Sigmoid colon (tissue), 7 donors: Measurements from ENCODE around the gene C19orf67. TPM values are rescaled to one million over a fixed set of nuclear protein-coding genes. Genes with fewer than 3 reads are reported as not detected.

Experiments
- DNase-seq: peaks from one replicate; pipeline ENCODE4 v3.0.0-alpha.2; 2019
- H3K27ac ChIP-seq, 4 donors: fragments of 200-600 bp; sonication (generic); one replicate each; pipeline ENCODE4 v1.5.1; 2016 to 2019; ENCODE audit warnings: mild to moderate bottlenecking in 1 of 4
- H3K27me3 ChIP-seq, 3 donors: fragments of 200-600 bp; sonication (generic); one replicate each; pipeline ENCODE4 v1.5.1; 2019; ENCODE audit warnings: mild to moderate bottlenecking in 1 of 3
- H3K36me3 ChIP-seq, 4 donors: fragments of 200-600 bp; sonication (generic); one replicate each; pipeline ENCODE4 v1.5.1; 2016 to 2019
- H3K4me1 ChIP-seq, 4 donors: fragments of 200-600 bp; sonication (generic); one replicate each; pipeline ENCODE4 v1.5.1; 2017 to 2019
- H3K4me3 ChIP-seq, 4 donors: fragments of 200-600 bp; sonication (generic); one replicate each; pipeline ENCODE4 v1.5.1; 2017 to 2019; ENCODE audit warnings: mild to moderate bottlenecking in 2 of 4, moderate library complexity in 1 of 4
- H3K9me3 ChIP-seq, 4 donors: fragments of 200-600 bp in 3 of 4; sonication (generic) in 3 of 4; one replicate each; pipeline versions ENCODE4 v1.5.1 to v1.6.1; 2013 to 2019
- EP300 ChIP-seq, 4 donors: sonication (generic); formaldehyde crosslinking; IDR thresholded peaks; one replicate each; pipeline ENCODE4 v1.6.1; 2017; ENCODE audit warnings: antibody characterized with exemption in 4 of 4
- POLR2A ChIP-seq, 2 donors: fragments of 450-650 bp; IDR thresholded peaks; one replicate each; pipeline ENCODE4 v1.6.1; 2016; ENCODE audit warnings: antibody characterized with exemption in 2 of 2, mild to moderate bottlenecking in 2 of 2, moderate library complexity in 2 of 2
- POLR2AphosphoS5 ChIP-seq, 4 donors: sonication (generic); formaldehyde crosslinking; IDR thresholded peaks; one replicate each; pipeline ENCODE4 v1.6.1; 2017; ENCODE audit warnings: antibody characterized with exemption in 4 of 4
- WGBS, 2 donors: extraction: QIAGEN DNeasy Blood & Tissue Kit; methylation state at CpG; one replicate each; pipeline ENCODE4 v1.1.7; 2013; 5-methylcytosine and 5-hydroxymethylcytosine counted together
- intact Hi-C: fragments of 100-400 bp; cut with DNase I; formaldehyde crosslinking; loops from one replicate; pipeline ENCODE4 v1.15.1; 2023
- polyA plus RNA-seq, 3 donors: library from polyadenylated mRNA; stranded (reverse); fragments of 200-250 nt; gene quantifications; one replicate each; pipeline ENCODE4 v1.2.3, GENCODE V29; 2013
- total RNA-seq, 4 donors: library from RNA; depleted of rRNA; stranded (reverse); fragments of >200 nt; gene quantifications; one replicate each; pipeline ENCODE4 v1.1.0, GENCODE V29; 2016
- TF ChIP-seq, protein P1 (sequence below), 4 experiments: fragments of 450-650 bp in 3 of 4; fragments of 200-600 bp in 1 of 4; IDR thresholded peaks; one replicate each; pipeline ENCODE4 v1.5.1; 2016 to 2019; ENCODE audit warnings: antibody characterized with exemption in 4 of 4, mild to moderate bottlenecking in 3 of 4, moderate library complexity in 2 of 4
- donor health status: healthy with polysubstance abuse.
- donor health status: Bipolar disorder and iron deficiency.
- donor health status: healthy.

C19orf67 gene
- total and polyA plus RNA-seq, 7 donors = 0.06 TPM; not detected in 6

DNA sequence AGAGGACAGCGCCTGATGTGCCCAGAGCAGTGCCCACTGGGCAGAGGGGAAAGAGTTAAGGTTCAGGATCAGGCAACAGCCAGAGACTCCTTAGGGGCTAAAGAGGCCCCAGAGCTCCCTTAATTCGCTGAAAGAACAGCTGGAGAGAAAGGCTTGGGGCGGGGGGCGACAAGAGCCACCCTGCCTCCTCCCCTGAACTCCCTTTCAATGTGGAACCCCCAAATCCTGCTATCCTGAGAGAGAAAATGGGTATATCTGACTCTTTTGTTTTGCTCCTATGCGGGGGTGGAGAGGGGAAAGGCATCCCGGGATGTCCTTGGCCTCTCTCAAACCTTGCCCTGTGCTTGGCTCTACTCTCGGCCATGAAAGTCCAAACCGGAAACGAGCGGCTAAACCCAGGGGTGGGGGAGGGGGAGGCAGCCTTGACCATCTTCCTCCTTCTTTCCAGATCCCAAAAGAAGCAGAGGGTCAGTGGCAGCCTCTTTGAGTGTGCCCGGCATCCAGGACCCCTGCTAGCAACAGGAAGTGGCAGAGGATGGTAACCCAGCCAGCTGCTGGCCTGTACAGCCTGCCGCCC, 27.3 kb upstream of the C19orf67 start:
- 61 to 63% methylated on average over 12 of the region's 12 CpGs for WGBS, 2 donors
- Histone ChIP-seq H3K27me3 (no peaks in the 10 kb centered on the region), H3K27ac (peak overlapping the region; percentile 87 to 100 (median 96)), H3K9me3 (no peaks in the 10 kb centered on the region), H3K4me3 (peak overlapping the region in 3 of 4 donors; percentile 13 to 29 (median 21)), H3K4me1 (peaks cover 0 to 86% (median 65%) of the 10 kb centered on the region in 4 donors), H3K36me3 (no peaks in the 10 kb centered on the region)
- DNase-seq = peak; percentile 76
- intact Hi-C loops = loop anchor here (2.0 kb wide), 1 partner anchor 40 kb away; the partner anchor contains the start of gene MISP3
- TF ChIP-seq POLR2AphosphoS5 (IDR thresholded peaks at IDR 0.05) = no peak

DNA sequence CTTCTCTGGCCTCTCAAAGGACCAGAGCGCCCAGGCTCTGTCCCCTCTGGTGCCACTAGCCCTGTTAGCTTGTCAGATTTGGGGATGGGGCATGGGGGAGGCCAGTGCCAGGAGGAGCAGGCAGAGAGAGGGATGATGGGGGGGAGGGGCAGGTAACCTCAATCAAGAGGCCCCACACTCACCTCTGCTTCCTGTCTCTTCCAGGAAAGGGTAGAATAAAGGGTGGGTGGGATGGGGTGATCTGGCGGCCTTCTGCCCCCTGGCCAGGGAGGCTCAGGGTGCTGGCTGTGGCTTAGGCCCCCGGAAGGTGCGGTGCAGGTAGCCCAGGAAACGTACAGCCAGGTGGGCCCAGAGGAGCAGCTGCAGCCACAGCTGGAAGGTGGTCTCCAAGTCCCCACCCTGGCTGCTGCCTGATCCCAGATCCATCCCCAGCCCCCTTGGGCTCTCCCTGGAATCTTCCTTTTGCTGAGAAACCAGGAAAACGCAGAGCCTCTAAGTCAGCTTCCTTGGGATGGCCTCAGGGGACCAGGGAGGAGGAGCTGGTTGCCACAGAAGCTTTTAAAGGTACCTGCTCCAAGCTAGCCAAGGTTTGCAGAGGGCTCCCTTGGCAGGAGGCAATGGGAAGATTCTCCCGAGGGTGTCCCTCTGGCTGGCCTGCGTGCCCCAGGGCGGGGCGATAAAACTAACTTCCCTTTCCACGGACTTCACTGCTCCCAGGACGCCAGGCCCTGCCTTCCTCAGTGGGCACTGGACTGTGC, 26.6 kb upstream of the C19orf67 start:
- Histone ChIP-seq H3K36me3 (no peaks in the 10 kb centered on the region), H3K27ac (peak overlapping the region; percentile 87 to 100 (median 96)), H3K4me1 (peaks cover 0 to 93% (median 72%) of the 10 kb centered on the region in 4 donors), H3K9me3 (no peaks in the 10 kb centered on the region), H3K27me3 (no peaks in the 10 kb centered on the region), H3K4me3 (peak overlapping the region in 3 of 4 donors; percentile 13 to 29 (median 21))
- DNase-seq = no peak
- WGBS, 2 donors = 69 to 72% methylated on average over 12 of the region's 12 CpGs
- TF ChIP-seq, protein P1, sequence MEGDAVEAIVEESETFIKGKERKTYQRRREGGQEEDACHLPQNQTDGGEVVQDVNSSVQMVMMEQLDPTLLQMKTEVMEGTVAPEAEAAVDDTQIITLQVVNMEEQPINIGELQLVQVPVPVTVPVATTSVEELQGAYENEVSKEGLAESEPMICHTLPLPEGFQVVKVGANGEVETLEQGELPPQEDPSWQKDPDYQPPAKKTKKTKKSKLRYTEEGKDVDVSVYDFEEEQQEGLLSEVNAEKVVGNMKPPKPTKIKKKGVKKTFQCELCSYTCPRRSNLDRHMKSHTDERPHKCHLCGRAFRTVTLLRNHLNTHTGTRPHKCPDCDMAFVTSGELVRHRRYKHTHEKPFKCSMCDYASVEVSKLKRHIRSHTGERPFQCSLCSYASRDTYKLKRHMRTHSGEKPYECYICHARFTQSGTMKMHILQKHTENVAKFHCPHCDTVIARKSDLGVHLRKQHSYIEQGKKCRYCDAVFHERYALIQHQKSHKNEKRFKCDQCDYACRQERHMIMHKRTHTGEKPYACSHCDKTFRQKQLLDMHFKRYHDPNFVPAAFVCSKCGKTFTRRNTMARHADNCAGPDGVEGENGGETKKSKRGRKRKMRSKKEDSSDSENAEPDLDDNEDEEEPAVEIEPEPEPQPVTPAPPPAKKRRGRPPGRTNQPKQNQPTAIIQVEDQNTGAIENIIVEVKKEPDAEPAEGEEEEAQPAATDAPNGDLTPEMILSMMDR (IDR thresholded peaks at IDR 0.05) = no peak
- TF ChIP-seq POLR2A (IDR thresholded peaks at IDR 0.05) = no peak
- TF ChIP-seq POLR2AphosphoS5 (IDR thresholded peaks at IDR 0.05) = no peak
- no peak for TF ChIP-seq EP300 (IDR thresholded peaks at IDR 0.05)
- intact Hi-C loops = loop anchor here (2.0 kb wide), 1 partner anchor 39 kb away; the partner anchor contains the start of gene MISP3

GRCh38 chr19:14111486-14111885, 25.9 kb upstream of the C19orf67 start:
- TF ChIP-seq POLR2A (IDR thresholded peaks at IDR 0.05) (no peak), POLR2AphosphoS5 (IDR thresholded peaks at IDR 0.05) (no peak), EP300 (IDR thresholded peaks at IDR 0.05) (no peak)
- TF ChIP-seq, protein P1 (IDR thresholded peaks at IDR 0.05) = no peak
- DNase-seq = no peak
- Histone ChIP-seq H3K4me3 (no peak overlapping the region), H3K27me3 (no peaks in the 10 kb centered on the region), H3K36me3 (peaks cover 0 to 7% (median 4%) of the 10 kb centered on the region in 4 donors), H3K4me1 (peaks cover 0 to 91% (median 72%) of the 10 kb centered on the region in 4 donors), H3K9me3 (no peaks in the 10 kb centered on the region), H3K27ac (peak overlapping the region; percentile 87 to 100 (median 96))
- WGBS, 2 donors = 95 to 100% methylated on average over 1 of the region's 1 CpG
- intact Hi-C loops = no loop called here

GRCh38 chr19:14110650-14111049, 25.1 kb upstream of the C19orf67 start:
- peak overlapping the region in 1 of 4 donors; percentile 34 for H3K27ac ChIP-seq
- DNase-seq = no peak
- H3K4me1 ChIP-seq = peaks cover 0 to 82% (median 63%) of the 10 kb centered on the region in 4 donors
- intact Hi-C loops = no loop called here
- no peak overlapping the region for H3K4me3 ChIP-seq
- peaks cover 0 to 15% (median 12%) of the 10 kb centered on the region in 4 donors for H3K36me3 ChIP-seq
- no peaks in the 10 kb centered on the region for H3K27me3 ChIP-seq
- TF ChIP-seq EP300 (IDR thresholded peaks at IDR 0.05) = no peak
- no peak for TF ChIP-seq POLR2A (IDR thresholded peaks at IDR 0.05)
- TF ChIP-seq, protein P1 (IDR thresholded peaks at IDR 0.05) = no peak
- TF ChIP-seq POLR2AphosphoS5 (IDR thresholded peaks at IDR 0.05) = no peak
- H3K9me3 ChIP-seq = no peaks in the 10 kb centered on the region
- 74 to 85% methylated on average over 2 of the region's 2 CpGs for WGBS, 2 donors
